Naive thymus-derived CD4-positive, alpha-beta T cell (primary cell): ENCODE data around the gene SLC11A2. TPM values are rescaled to one million over a fixed set of nuclear protein-coding genes. Genes with fewer than 3 reads are reported as not detected.

Experiments used
- ATAC-seq: fragments of 150-1000 bp; cut with Tn5 transposase; 2 replicates; pipeline ENCODE4 v1.10.0; 2021; ENCODE audit warnings: mild to moderate bottlenecking, moderate library complexity
- CTCF ChIA-PET: fragments of 350-600 bp; sonication (Branson Sonifier 250); formaldehyde crosslinking; loops from one replicate; lab custom pipeline; 2021; ENCODE audit warnings: antibody characterized with exemption; lab: Charles Lee
- POLR2A ChIA-PET: fragments of 350-600 bp; sonication (Branson Sonifier 250); formaldehyde crosslinking; loops from one replicate; lab custom pipeline; 2021; ENCODE audit warnings: antibody characterized with exemption, inconsistent platforms; lab: Charles Lee
- DNase-seq, 9 donors: peaks; one replicate each; pipeline versions ENCODE4 v3.0.0 to v3.0.0-alpha.2; 2020 to 2022; ENCODE audit warnings: mixed read lengths in 1 of 9
- H3K27ac ChIP-seq: one replicate; pipeline ENCODE4 v1.7.0; 2013; ENCODE audit warnings: mild to moderate bottlenecking, low read depth, low read length, moderate library complexity
- H3K27me3 ChIP-seq, 2 donors: one replicate each; pipeline ENCODE4 v1.7.0; 2013; ENCODE audit warnings: low read length in 2 of 2, mild to moderate bottlenecking in 2 of 2, moderate library complexity in 2 of 2; ENCODE audit not compliant: control insufficient read depth in 2 of 2, insufficient read depth in 2 of 2
- H3K36me3 ChIP-seq, 3 experiments: 1 replicate in 2 of 3; 2 replicates in 1 of 3; pipeline ENCODE4 v1.7.0; 2013; ENCODE audit warnings: low read length in 3 of 3, mild to moderate bottlenecking in 3 of 3, moderate library complexity in 1 of 3; ENCODE audit not compliant: insufficient read depth in 3 of 3, control insufficient read depth in 2 of 3
- H3K4me1 ChIP-seq, 2 donors: one replicate each; pipeline ENCODE4 v1.7.0; 2013; ENCODE audit warnings: low read length in 2 of 2, mild to moderate bottlenecking in 2 of 2, moderate library complexity in 1 of 2; ENCODE audit not compliant: control insufficient read depth in 2 of 2, insufficient read depth in 2 of 2
- H3K4me3 ChIP-seq: 2 replicates; pipeline ENCODE4 v1.7.0; 2013; ENCODE audit warnings: mild to moderate bottlenecking, low read length
- H3K9me3 ChIP-seq, 3 experiments: 1 replicate in 2 of 3; 2 replicates in 1 of 3; pipeline ENCODE4 v1.7.0; 2013; ENCODE audit warnings: low read length in 3 of 3; ENCODE audit not compliant: control insufficient read depth in 2 of 3
- H3K27ac Mint-ChIP-seq, 9 donors: one replicate each; pipeline ENCODE4 v1.8.0; 2020 to 2022; ENCODE audit warnings: mixed read lengths in 9 of 9, mild to moderate bottlenecking in 8 of 9, moderate library complexity in 5 of 9, inconsistent platforms in 2 of 9
- H3K27me3 Mint-ChIP-seq, 5 donors: one replicate each; pipeline ENCODE4 v1.8.0; 2021 to 2022; ENCODE audit warnings: mixed read lengths in 5 of 5, mild to moderate bottlenecking in 1 of 5
- H3K36me3 Mint-ChIP-seq, 5 donors: one replicate each; pipeline ENCODE4 v1.8.0; 2020 to 2022; ENCODE audit warnings: mixed read lengths in 5 of 5, mild to moderate bottlenecking in 3 of 5, inconsistent platforms in 1 of 5
- H3K4me1 Mint-ChIP-seq, 7 donors: one replicate each; pipeline ENCODE4 v1.8.0; 2020 to 2022; ENCODE audit warnings: mixed read lengths in 7 of 7, mild to moderate bottlenecking in 3 of 7, inconsistent platforms in 1 of 7
- H3K4me3 Mint-ChIP-seq, 10 donors: one replicate each; pipeline ENCODE4 v1.8.0; 2020 to 2022; ENCODE audit warnings: mild to moderate bottlenecking in 10 of 10, mixed read lengths in 10 of 10, moderate library complexity in 6 of 10, inconsistent platforms in 2 of 10
- H3K9me3 Mint-ChIP-seq, 11 donors: one replicate each; pipeline ENCODE4 v1.8.0; 2020 to 2022; ENCODE audit warnings: mixed read lengths in 11 of 11, mild to moderate bottlenecking in 4 of 11, inconsistent platforms in 1 of 11, moderate library complexity in 1 of 11
- intact Hi-C, 2 donors: fragments of 100-400 bp; cut with micrococcal nuclease; formaldehyde crosslinking; loops; one replicate each; pipeline ENCODE4 v1.15.1; 2023
- polyA plus RNA-seq, 2 donors: library from polyadenylated mRNA; unstranded; fragments of 300-500 nt; fragmentation: Illumina TruSeq; gene quantifications; one replicate each; pipeline ENCODE4 v1.2.3, GENCODE V29; 2021
- total RNA-seq, 6 experiments: library from RNA in 5 of 6; stranded (reverse) in 5 of 6; gene quantifications; 1 replicate in 5 of 6; 2 replicates in 1 of 6; pipeline ENCODE4 v1.2.3 and lab custom pipeline; 2021 to 2026

SLC11A2 gene
- total and polyA plus RNA-seq, 7 experiments from 2014 or later = 14.0 to 65.4 (median 59.2) TPM

- Mint-ChIP-seq H3K36me3 (peaks cover 22 to 58% (median 38%) of the 10 kb centered on the region in 5 donors), H3K9me3 (peaks cover 0 to 1% (median 0%) of the 10 kb centered on the region in 11 donors), H3K27me3 (no peaks in the 10 kb centered on the region), H3K4me1 (peaks cover 0 to 3% (median 0%) of the 10 kb centered on the region in 7 donors), H3K27ac (no peak overlapping the region), H3K4me3 (no peak overlapping the region)
- Histone ChIP-seq H3K4me3 (no peak overlapping the region), H3K4me1 (no peaks in the 10 kb centered on the region), H3K27ac (no peak overlapping the region), H3K36me3 (peaks cover 7 to 80% (median 10%) of the 10 kb centered on the region in 3 experiments), H3K27me3 (no peaks in the 10 kb centered on the region), H3K9me3 (no peaks in the 10 kb centered on the region)
- DNase-seq (no peak), ATAC-seq (no peak)
- ChIA-PET POLR2A (no interaction called here), CTCF (no interaction called here)
- intact Hi-C loops = no loop called here
Measured at GRCh38 chr12:50992819-50993218, 33.4 kb downstream of the SLC11A2 start.

GRCh38 chr12:50991291-50991690 lies 34.9 kb downstream of the SLC11A2 start:
- Histone ChIP-seq H3K27ac (no peak overlapping the region), H3K27me3 (no peaks in the 10 kb centered on the region), H3K4me3 (no peak overlapping the region), H3K9me3 (no peaks in the 10 kb centered on the region), H3K4me1 (no peaks in the 10 kb centered on the region), H3K36me3 (peaks cover 7 to 67% (median 10%) of the 10 kb centered on the region in 3 experiments)
- no peaks in the 10 kb centered on the region for H3K27me3 Mint-ChIP-seq
- H3K9me3 Mint-ChIP-seq = peaks cover 0 to 1% (median 0%) of the 10 kb centered on the region in 11 donors
- H3K36me3 Mint-ChIP-seq = peaks cover 22 to 50% (median 30%) of the 10 kb centered on the region in 5 donors
- ATAC-seq = no peak
- intact Hi-C loops = no loop called here
- ChIA-PET POLR2A (no interaction called here), CTCF (no interaction called here)
- peak overlapping the region in 2 of 9 donors; percentile 3 to 22 for H3K27ac Mint-ChIP-seq
- no peak for DNase-seq
- H3K4me3 Mint-ChIP-seq = no peak overlapping the region
- peaks cover 0 to 13% (median 9%) of the 10 kb centered on the region in 7 donors for H3K4me1 Mint-ChIP-seq

GRCh38 chr12:50990791-50991190 lies 35.4 kb downstream of the SLC11A2 start:
- no peak for ATAC-seq
- CTCF ChIA-PET = interaction anchor here (1.4 to 1.9 kb wide), 2 partner anchors 15 to 37 kb away, joined by 3 to 8 read pairs; no protein-coding TSS in a partner anchor
- H3K27me3 Mint-ChIP-seq = no peaks in the 10 kb centered on the region
- H3K4me1 Mint-ChIP-seq = peaks cover 0 to 13% (median 9%) of the 10 kb centered on the region in 7 donors
- H3K27ac ChIP-seq = no peak overlapping the region
- peaks cover 7 to 62% (median 10%) of the 10 kb centered on the region in 3 experiments for H3K36me3 ChIP-seq
- no peaks in the 10 kb centered on the region for H3K4me1 ChIP-seq
- H3K9me3 ChIP-seq = no peaks in the 10 kb centered on the region
- intact Hi-C loops = no loop called here
- H3K36me3 Mint-ChIP-seq = peaks cover 22 to 48% (median 27%) of the 10 kb centered on the region in 5 donors
- no peak overlapping the region for H3K4me3 Mint-ChIP-seq
- no peak overlapping the region for H3K4me3 ChIP-seq
- H3K27ac Mint-ChIP-seq = peak overlapping the region in 3 of 9 donors; percentile 43 to 61 (median 51)
- peaks cover 0 to 1% (median 0%) of the 10 kb centered on the region in 11 donors for H3K9me3 Mint-ChIP-seq
- DNase-seq = no peak
- no peaks in the 10 kb centered on the region for H3K27me3 ChIP-seq
- POLR2A ChIA-PET = no interaction called here

GRCh38 chr12:50990147-50990727 lies 35.9 kb downstream of the SLC11A2 start:
- Histone ChIP-seq H3K4me1 (no peaks in the 10 kb centered on the region), H3K27me3 (no peaks in the 10 kb centered on the region), H3K4me3 (no peak overlapping the region), H3K36me3 (peaks cover 7 to 56% (median 10%) of the 10 kb centered on the region in 3 experiments), H3K27ac (no peak overlapping the region), H3K9me3 (no peaks in the 10 kb centered on the region)
- ChIA-PET CTCF (interaction anchor here (0.7 to 1.9 kb wide), 3 partner anchors 13 to 38 kb away, joined by 3 to 8 read pairs (median 4); no protein-coding TSS in a partner anchor), POLR2A (interaction anchor here (0.6 kb wide), 1 partner anchor 211 kb away, joined by 3 read pairs; no protein-coding TSS in a partner anchor)
- Mint-ChIP-seq H3K9me3 (peaks cover 0 to 1% (median 0%) of the 10 kb centered on the region in 11 donors), H3K4me1 (peaks cover 0 to 15% (median 9%) of the 10 kb centered on the region in 7 donors), H3K27ac (peak overlapping the region in 2 of 9 donors; percentile 51 to 61), H3K4me3 (no peak overlapping the region), H3K27me3 (no peaks in the 10 kb centered on the region), H3K36me3 (peaks cover 19 to 44% (median 22%) of the 10 kb centered on the region in 5 donors)
- DNase-seq (no peak), ATAC-seq (no peak)
- intact Hi-C loops = no loop called here

GRCh38 chr12:50988871-50989270 lies 37.3 kb downstream of the SLC11A2 start:
- Mint-ChIP-seq H3K4me3 (no peak overlapping the region), H3K9me3 (no peaks in the 10 kb centered on the region), H3K36me3 (peaks cover 11 to 36% (median 14%) of the 10 kb centered on the region in 5 donors), H3K27me3 (no peaks in the 10 kb centered on the region), H3K4me1 (peaks cover 0 to 21% (median 9%) of the 10 kb centered on the region in 7 donors), H3K27ac (peak overlapping the region in 2 of 9 donors; percentile 45 to 62)
- Histone ChIP-seq H3K27me3 (no peaks in the 10 kb centered on the region), H3K4me3 (no peak overlapping the region), H3K4me1 (no peaks in the 10 kb centered on the region), H3K9me3 (no peaks in the 10 kb centered on the region), H3K27ac (no peak overlapping the region), H3K36me3 (peaks cover 7 to 44% (median 10%) of the 10 kb centered on the region in 3 experiments)
- ChIA-PET CTCF (interaction anchor here (0.9 to 4.7 kb wide), 5 partner anchors 10 to 224 kb away, joined by 3 to 28 read pairs (median 8); partner anchors contain the start of genes ATF1 and SLC11A2), POLR2A (interaction anchor here (1.8 to 4.4 kb wide), 2 partner anchors 37 to 224 kb away, joined by 4 to 31 read pairs; partner anchors contain the start of genes ATF1 and SLC11A2)
- DNase-seq (no peak), ATAC-seq (no peak)
- intact Hi-C loops = loop anchor here (2.0 to 10.0 kb wide), 3 partner anchors 20 to 484 kb away; partner anchors contain the start of genes DIP2B (in 1 of the 2) and SLC11A2 (in 1 of the 2)

GRCh38 chr12:50988051-50988450 lies 38.1 kb downstream of the SLC11A2 start:
- Mint-ChIP-seq H3K9me3 (no peaks in the 10 kb centered on the region), H3K27ac (peak overlapping the region in 2 of 9 donors; percentile 19 to 46), H3K27me3 (no peaks in the 10 kb centered on the region), H3K4me1 (peaks cover 0 to 21% (median 9%) of the 10 kb centered on the region in 7 donors), H3K36me3 (peaks cover 11 to 36% (median 14%) of the 10 kb centered on the region in 5 donors), H3K4me3 (no peak overlapping the region)
- Histone ChIP-seq H3K9me3 (no peaks in the 10 kb centered on the region), H3K4me3 (no peak overlapping the region), H3K4me1 (no peaks in the 10 kb centered on the region), H3K27me3 (no peaks in the 10 kb centered on the region), H3K27ac (no peak overlapping the region), H3K36me3 (peaks cover 7 to 44% (median 10%) of the 10 kb centered on the region in 3 experiments)
- intact Hi-C loops = loop anchor here (2.0 to 10.0 kb wide), 3 partner anchors 21 to 483 kb away; partner anchors contain the start of genes DIP2B (in 1 of the 2) and SLC11A2 (in 1 of the 2)
- no peak for DNase-seq
- ATAC-seq = no peak
- CTCF ChIA-PET = interaction anchor here (0.6 to 4.7 kb wide), 9 partner anchors 18 to 277 kb away, joined by 3 to 28 read pairs (median 3); partner anchors contain the start of genes ATF1 and SLC11A2
- POLR2A ChIA-PET = interaction anchor here (0.7 to 4.4 kb wide), 5 partner anchors 14 to 1018 kb away, joined by 3 to 31 read pairs (median 4); partner anchors contain the start of genes ATF1 and SLC11A2
